GM12878 (cell line): ENCODE results near the gene ZNF668.

Source experiments
- BHLHE40 ChIP-seq, 2 experiments: fragments of 450-650 bp in 1 of 2; IDR thresholded peaks; 2 replicates each; pipeline ENCODE4 v1.6.1; 2011 to 2017; ENCODE audit warnings: low read depth in 2 of 2, borderline replicate concordance in 1 of 2, improper control_type of control experiment in 1 of 2, low read length in 1 of 2, mild to moderate bottlenecking in 1 of 2
- ETV6 ChIP-seq, 2 experiments: fragments of 450-650 bp in 1 of 2; IDR thresholded peaks in 1 of 2; conservative IDR thresholded peaks in 1 of 2; 2 replicates each; pipeline ENCODE4 v1.6.1; 2014; ENCODE audit warnings: antibody characterized with exemption in 1 of 2, borderline replicate concordance in 1 of 2, low read depth in 1 of 2, mild to moderate bottlenecking in 1 of 2, moderate library complexity in 1 of 2
- MXI1 ChIP-seq: fragments of 150-350 bp; IDR thresholded peaks from 2 replicates; pipeline ENCODE4 v1.6.1; 2011; ENCODE audit warnings: low read depth, mild to moderate bottlenecking, inconsistent platforms, low read length, improper control_type of control experiment
- POLR2AphosphoS5 ChIP-seq: IDR thresholded peaks from 2 replicates; pipeline ENCODE4 v1.6.1; 2011; ENCODE audit warnings: mild to moderate bottlenecking, low read length, inconsistent platforms
- SUPT20H ChIP-seq: IDR thresholded peaks from 2 replicates; pipeline ENCODE4 v1.6.1; 2011; ENCODE audit warnings: low read depth, mild to moderate bottlenecking, low read length, moderate library complexity, borderline replicate concordance; ENCODE audit not compliant: control insufficient read depth
- TAF1 ChIP-seq: IDR thresholded peaks from 2 replicates; pipeline ENCODE4 v1.6.1; 2011; ENCODE audit warnings: mild to moderate bottlenecking, low read depth, low read length, borderline replicate concordance
- ZNF24 ChIP-seq: fragments of 450-650 bp; IDR thresholded peaks from 2 replicates; pipeline ENCODE4 v1.6.1; 2017; ENCODE audit warnings: antibody characterized with exemption, mild to moderate bottlenecking
- TF ChIP-seq, protein P1 (sequence below): IDR thresholded peaks from 2 replicates; pipeline ENCODE4 v1.6.1; 2012; ENCODE audit warnings: low read depth, low read length, improper control_type of control experiment

GRCh38 chr16:31081428-31082351 is 7.7 kb upstream of the ZNF668 start:
- TF ChIP-seq POLR2AphosphoS5 (no peak), SUPT20H (no peak), ETV6 (conservative IDR thresholded peaks at IDR 0.05 in 1 of 2, IDR thresholded peaks at IDR 0.05 in 1 of 2; ENCODE audit: borderline replicate concordance in 1 of 2, low read depth in 1 of 2) (no peak), ZNF24 (no peak), MXI1 (no peak), BHLHE40 (IDR thresholded peaks at IDR 0.05; ENCODE audit: borderline replicate concordance in 1 of 2, low read depth in 2 of 2, low read length in 1 of 2) (no peak), TAF1 (no peak)
- TF ChIP-seq, protein P1, sequence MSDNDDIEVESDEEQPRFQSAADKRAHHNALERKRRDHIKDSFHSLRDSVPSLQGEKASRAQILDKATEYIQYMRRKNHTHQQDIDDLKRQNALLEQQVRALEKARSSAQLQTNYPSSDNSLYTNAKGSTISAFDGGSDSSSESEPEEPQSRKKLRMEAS: no peak
